HepG2 (cell line): Measurements from ENCODE around the gene STK32A. TPM values are rescaled to one million over a fixed set of nuclear protein-coding genes. Genes with fewer than 3 reads are reported as not detected.

ENCODE experiments used
- ATAC-seq: fragments of 200-7000 bp; cut with Tn5 transposase; 3 replicates; pipeline ENCODE4 v1.9.1; 2020; ENCODE audit warnings: mild to moderate bottlenecking, moderate library complexity
- BruUV-seq: library from RNA; stranded (reverse); fragments of 400-500 nt; replicated peaks from 2 replicates; lab custom pipeline; 2021; lab: Mats Ljungman, UMichigan
- CTCF ChIA-PET: fragments of 300-600 bp; formaldehyde crosslinking; extraction: SDS; loops from one replicate; lab custom pipeline; 2021; ENCODE audit warnings: low total read pairs, inconsistent platforms, low intra/inter-chr PET ratio; lab: Yijun Ruan, JAX
- POLR2A ChIA-PET: fragments of 350-600 bp; sonication (Branson Sonifier 250); formaldehyde crosslinking; loops from one replicate; lab custom pipeline; 2020; ENCODE audit warnings: antibody characterized with exemption, inconsistent platforms; lab: Yijun Ruan, JAX
- DNase-seq: peaks from one replicate; pipeline ENCODE4 v3.0.0-alpha.2; 2015; ENCODE audit warnings: low spot score
- FAIRE-seq: peaks from 3 replicates; lab custom pipeline; 2011; peaks lifted over from hg19 to GRCh38; lab: Jason Lieb, UNC
- H2AFZ ChIP-seq: one replicate; pipeline ENCODE4 v1.6.1; 2011; ENCODE audit warnings: low read length, inconsistent platforms
- H3K27ac ChIP-seq: fragments of 300-600 bp; 3 replicates; pipeline ENCODE4 v1.8.0; 2011; ENCODE audit warnings: mixed run types, mild to moderate bottlenecking, mixed read lengths, low read length, inconsistent platforms; ENCODE audit not compliant: insufficient read depth; ENCODE audit errors: extremely low read length
- H3K27me3 ChIP-seq, 2 experiments: fragments of 200-600 bp in 1 of 2; 2 replicates in 1 of 2; 3 replicates in 1 of 2; pipeline versions ENCODE4 v1.6.0 to v1.8.0; 2011; ENCODE audit warnings: low read length in 2 of 2, mild to moderate bottlenecking in 2 of 2, moderate library complexity in 2 of 2, inconsistent platforms in 1 of 2; ENCODE audit not compliant: insufficient read depth in 2 of 2, control insufficient read depth in 1 of 2
- H3K36me3 ChIP-seq, 2 experiments: fragments of 200-600 bp in 1 of 2; replicated peaks in 1 of 2; 2 replicates in 1 of 2; 3 replicates in 1 of 2; pipeline versions ENCODE4 v1.5.1 to v1.8.0; 2011; ENCODE audit warnings: low read length in 2 of 2, inconsistent platforms in 1 of 2; ENCODE audit not compliant: insufficient read depth in 2 of 2, control insufficient read depth in 1 of 2
- H3K4me1 ChIP-seq: 2 replicates; pipeline ENCODE4 v1.5.1; 2012; ENCODE audit warnings: low read length, inconsistent platforms; ENCODE audit not compliant: insufficient read depth
- H3K4me2 ChIP-seq: 2 replicates; pipeline ENCODE4 v1.6.0; 2011; ENCODE audit warnings: low read depth, low read length, inconsistent platforms
- H3K4me3 ChIP-seq, 3 experiments: fragments of 200-600 bp in 1 of 3; sonication (generic), shearing (Covaris generic) in 1 of 3; replicated peaks in 1 of 3; 2 replicates each; pipeline ENCODE4 v1.5.1; 2011 to 2016; ENCODE audit warnings: low read length in 3 of 3, inconsistent platforms in 2 of 3, low read depth in 2 of 3, mild to moderate bottlenecking in 2 of 3, control low read depth in 1 of 3, mixed read lengths in 1 of 3; ENCODE audit not compliant: insufficient read depth in 1 of 3
- H3K79me2 ChIP-seq: one replicate; pipeline ENCODE4 v1.6.1; 2011; ENCODE audit warnings: low read length, inconsistent platforms; ENCODE audit not compliant: insufficient read depth
- H3K9ac ChIP-seq: 2 replicates; pipeline ENCODE4 v1.6.0; 2011; ENCODE audit warnings: mild to moderate bottlenecking, low read depth, low read length, inconsistent platforms; ENCODE audit not compliant: insufficient read depth
- H3K9me3 ChIP-seq: 2 replicates; pipeline ENCODE4 v1.5.1; 2012; ENCODE audit warnings: mild to moderate bottlenecking, low read length
- H4K20me1 ChIP-seq: 2 replicates; pipeline ENCODE4 v1.6.0; 2011; ENCODE audit warnings: inconsistent platforms, mild to moderate bottlenecking, low read length, moderate library complexity; ENCODE audit not compliant: insufficient read depth
- DMTF1 ChIP-seq: sonication (generic); formaldehyde crosslinking; IDR thresholded peaks from 2 replicates; pipeline ENCODE4 v1.4.0; 2020; ENCODE audit warnings: mild to moderate bottlenecking, missing genetic modification reagents
- GATAD2A ChIP-seq: IDR thresholded peaks from 2 replicates; pipeline ENCODE4 v1.6.1; 2016
- GMEB2 ChIP-seq: IDR thresholded peaks from 2 replicates; pipeline ENCODE4 v1.6.1; 2016; ENCODE audit warnings: missing biosample characterization, missing genetic modification reagents, low read depth
- HES4 ChIP-seq: sonication (generic); formaldehyde crosslinking; IDR thresholded peaks from 2 replicates; pipeline ENCODE4 v1.9.0; 2021; ENCODE audit warnings: mild to moderate bottlenecking, missing genetic modification reagents, borderline replicate concordance
- JUND ChIP-seq: sonication (generic); formaldehyde crosslinking; IDR thresholded peaks from 2 replicates; pipeline ENCODE4 v1.8.0; 2022; ENCODE audit warnings: mild to moderate bottlenecking, missing genetic modification reagents
- MTF2 ChIP-seq: sonication (generic); formaldehyde crosslinking; IDR thresholded peaks from 2 replicates; pipeline ENCODE4 v1.5.0; 2020; ENCODE audit warnings: missing genetic modification reagents, borderline replicate concordance
- NBN ChIP-seq: fragments of 450-650 bp; conservative IDR thresholded peaks from 2 replicates; pipeline ENCODE4 v1.6.1; 2017
- RAD51 ChIP-seq: fragments of 450-650 bp; IDR thresholded peaks from 2 replicates; pipeline ENCODE4 v1.6.1; 2016; ENCODE audit warnings: borderline replicate concordance
- U2AF2 ChIP-seq: fragments of 200-400 bp; formaldehyde crosslinking; IDR thresholded peaks from 2 replicates; pipeline ENCODE4 v1.6.1; 2017; ENCODE audit warnings: low read depth, mild to moderate bottlenecking, low read length
- XRCC5 ChIP-seq: fragments of 200-400 bp; formaldehyde crosslinking; optimal IDR thresholded peaks from 2 replicates; pipeline ENCODE3; 2017; ENCODE audit warnings: mild to moderate bottlenecking, low read length
- ZNF10 ChIP-seq: sonication (generic); formaldehyde crosslinking; IDR thresholded peaks from 2 replicates; pipeline ENCODE4 v1.4.0; 2020; ENCODE audit warnings: mild to moderate bottlenecking, low read depth, missing genetic modification reagents, borderline replicate concordance
- ZNF44 ChIP-seq: sonication (generic); formaldehyde crosslinking; IDR thresholded peaks from 2 replicates; pipeline ENCODE4 v1.5.1; 2020; ENCODE audit warnings: mild to moderate bottlenecking, missing genetic modification reagents
- ZNF780A ChIP-seq: sonication (generic); formaldehyde crosslinking; IDR thresholded peaks from 2 replicates; pipeline ENCODE4 v1.8.0; 2022; ENCODE audit warnings: mild to moderate bottlenecking, missing genetic modification reagents, moderate library complexity
- WGBS: methylation state at CpG from one replicate; pipeline ENCODE4 v1.1.6; 2017; ENCODE audit warnings: low lambda C conversion rate; 5-methylcytosine and 5-hydroxymethylcytosine counted together
- in situ Hi-C: cut with HindIII; loops from 2 replicates; pipeline ENCODE4 v1.10.0; 2017; ENCODE audit warnings: low pct_unique_long_range_greater_than_20kb; ENCODE audit not compliant: extremely low pct_ligation_motif_present
- intact Hi-C: fragments of 100-400 bp; cut with micrococcal nuclease; formaldehyde crosslinking; loops from one replicate; pipeline ENCODE4 v1.10.0; 2022; ENCODE audit not compliant: unreplicated experiment
- polyA plus RNA-seq, 8 experiments: library from polyadenylated mRNA; depleted of rRNA in 3 of 8; stranded (reverse) in 7 of 8; unstranded in 1 of 8; fragments of >200 nt; fragmentation: Illumina TruSeq in 4 of 8; extraction: Trizol in 4 of 8; gene quantifications; 2 replicates each; pipeline versions ENCODE4 v1.2.1 to v1.2.3, GENCODE V29; 2011 to 2016; ENCODE audit warnings: low read depth in 4 of 8, missing spikeins in 1 of 8, mixed read lengths in 1 of 8; ENCODE audit not compliant: insufficient read depth in 1 of 8
- total RNA-seq, 5 experiments: library from RNA; depleted of rRNA; stranded (reverse); fragments of >200 nt; fragmentation: Illumina TruSeq; extraction: Trizol; gene quantifications; 2 replicates each; pipeline ENCODE4 v1.2.3, GENCODE V29; 2016; ENCODE audit warnings: low read depth in 1 of 5

Gene STK32A
- total and polyA plus RNA-seq, 2 of the 13 experiments (the other 11 are each of a cell fraction or from before 2014, with no cell fraction given), result not detected

GRCh38 chr5:147417135-147417813 lies 182.4 kb downstream of the STK32A start:
- TF ChIP-seq U2AF2, result no peak
- TF ChIP-seq HES4, result no peak
- TF ChIP-seq JUND (CRISPR knock-in tag), result no peak
- TF ChIP-seq ZNF780A (CRISPR knock-in tag), result no peak
- no peak for TF ChIP-seq MTF2 (CRISPR knock-in tag)
- TF ChIP-seq NBN, result no peak
- TF ChIP-seq RAD51, result no peak
- no peak for TF ChIP-seq XRCC5
- no peak for TF ChIP-seq GATAD2A (CRISPR knock-in tag)
- TF ChIP-seq ZNF44 (CRISPR knock-in tag), result no peak
- no peak for TF ChIP-seq DMTF1
- no peak for TF ChIP-seq GMEB2 (CRISPR knock-in tag)
- TF ChIP-seq ZNF10 (CRISPR knock-in tag), result no peak
- in situ Hi-C loops, result no loop called here
- ChIA-PET CTCF (no interaction called here), POLR2A (no interaction called here)
- H3K4me3 ChIP-seq, result no peak overlapping the region
- no peak overlapping the region for H3K9ac ChIP-seq
- no peaks in the 10 kb centered on the region for H3K4me1 ChIP-seq
- H3K9me3 ChIP-seq, result no peaks in the 10 kb centered on the region
- FAIRE-seq, result no peak
- H3K27ac ChIP-seq, result no peak overlapping the region
- H3K27me3 ChIP-seq, result no peaks in the 10 kb centered on the region; a peak in 1 of 5 replicates
- ATAC-seq, result no peak
- no peaks in the 10 kb centered on the region for H3K36me3 ChIP-seq
- H3K79me2 ChIP-seq, result no peaks in the 10 kb centered on the region
- intact Hi-C loops, result no loop called here
- no TSS peak for BruUV-seq
- H3K4me2 ChIP-seq, result no peak overlapping the region
- H4K20me1 ChIP-seq, result no peaks in the 10 kb centered on the region
- 59% methylated on average over 5 of the region's 5 CpGs for WGBS
- no peak for DNase-seq
- H2AFZ ChIP-seq, result no peak overlapping the region
